Right atrium auricular region (tissue), 2 donors: Measurements from ENCODE around the gene ADAMTS2. TPM values are rescaled to one million over a fixed set of nuclear protein-coding genes. Genes with fewer than 3 reads are reported as not detected.
A peak's percentile ranks its signal among the peaks of the same experiment; 100 is the strongest.

Source experiments
- DNase-seq: peaks from one replicate; pipeline ENCODE4 v3.0.0-alpha.2; 2019; ENCODE audit warnings: low spot score
- H3K27ac ChIP-seq, 2 donors: fragments of 200-600 bp; sonication (generic); 1 replicate in 1 of 2; 2 replicates in 1 of 2; pipeline ENCODE4 v1.5.1; 2016 to 2019
- H3K27me3 ChIP-seq, 2 donors: fragments of 200-600 bp; sonication (generic); one replicate each; pipeline versions ENCODE4 v1.5.1 to v1.6.0; 2017 to 2019
- H3K36me3 ChIP-seq: fragments of 200-600 bp; sonication (generic); one replicate; pipeline ENCODE4 v1.5.1; 2016
- H3K4me1 ChIP-seq, 2 donors: fragments of 200-600 bp; sonication (generic); one replicate each; pipeline versions ENCODE4 v1.5.1 to v1.6.0; 2017 to 2019
- H3K4me3 ChIP-seq, 2 donors: fragments of 200-600 bp; sonication (generic); 1 replicate in 1 of 2; 2 replicates in 1 of 2; pipeline ENCODE4 v1.5.1; 2017 to 2019; ENCODE audit warnings: mild to moderate bottlenecking in 1 of 2, moderate library complexity in 1 of 2
- H3K9me3 ChIP-seq, 2 donors: fragments of 200-600 bp; sonication (generic); one replicate each; pipeline ENCODE4 v1.5.1; 2019
- CTCF ChIP-seq, 2 donors: fragments of 200-600 bp; sonication (generic); IDR thresholded peaks; one replicate each; pipeline ENCODE4 v1.5.1; 2019; ENCODE audit warnings: antibody characterized with exemption in 2 of 2
- total RNA-seq, 2 donors: library from RNA; depleted of rRNA; stranded (reverse); fragments of >200 nt; gene quantifications; one replicate each; pipeline ENCODE4 v1.1.0, GENCODE V29; 2016

The ADAMTS2 gene
- total RNA-seq, 2 donors from 2014 or later, result 13.6 to 13.7 TPM

- Histone ChIP-seq H3K27ac (peak overlapping the region; percentile 77 to 80), H3K4me1 (peaks cover 0 to 14% of the 10 kb centered on the region in 2 donors), H3K27me3 (no peaks in the 10 kb centered on the region), H3K9me3 (peaks cover 0 to 9% of the 10 kb centered on the region in 2 donors), H3K4me3 (peak overlapping the region; percentile 73 to 76), H3K36me3 (peaks cover 9% of the 10 kb centered on the region)
- no peak for TF ChIP-seq CTCF (IDR thresholded peaks at IDR 0.05)
- DNase-seq, result no peak
These were observed 284.2 kb downstream of the ADAMTS2 start for GRCh38 chr5:179061025-179061424.

Other genes starting within 250 kb of the ADAMTS2 start
- gene RUFY1, start 205.1 kb upstream of the ADAMTS2 start, total RNA-seq, result 10 to 100 TPM; 19.5 to 25.4 TPM